HepG2 (cell line): ENCODE results near the gene PAPSS2. TPM values are rescaled to one million over a fixed set of nuclear protein-coding genes. Genes with fewer than 3 reads are reported as not detected.

Experiments used
- ATAC-seq: fragments of 200-7000 bp; cut with Tn5 transposase; 3 replicates; pipeline ENCODE4 v1.9.1; 2020; ENCODE audit warnings: mild to moderate bottlenecking, moderate library complexity
- BruUV-seq: library from RNA; stranded (reverse); fragments of 400-500 nt; replicated peaks from 2 replicates; lab custom pipeline; 2021; lab: Mats Ljungman, UMichigan
- CTCF ChIA-PET: fragments of 300-600 bp; formaldehyde crosslinking; extraction: SDS; loops from one replicate; lab custom pipeline; 2021; ENCODE audit warnings: low total read pairs, inconsistent platforms, low intra/inter-chr PET ratio; lab: Yijun Ruan, JAX
- POLR2A ChIA-PET: fragments of 350-600 bp; sonication (Branson Sonifier 250); formaldehyde crosslinking; loops from one replicate; lab custom pipeline; 2020; ENCODE audit warnings: antibody characterized with exemption, inconsistent platforms; lab: Yijun Ruan, JAX
- DNase-seq: peaks from one replicate; pipeline ENCODE4 v3.0.0-alpha.2; 2015; ENCODE audit warnings: low spot score
- FAIRE-seq: peaks from 3 replicates; lab custom pipeline; 2011; peaks lifted over from hg19 to GRCh38; lab: Jason Lieb, UNC
- H2AFZ ChIP-seq: one replicate; pipeline ENCODE4 v1.6.1; 2011; ENCODE audit warnings: low read length, inconsistent platforms
- H3K27ac ChIP-seq: fragments of 300-600 bp; 3 replicates; pipeline ENCODE4 v1.8.0; 2011; ENCODE audit warnings: mixed run types, mild to moderate bottlenecking, mixed read lengths, low read length, inconsistent platforms; ENCODE audit not compliant: insufficient read depth; ENCODE audit errors: extremely low read length
- H3K27me3 ChIP-seq, 2 experiments: fragments of 200-600 bp in 1 of 2; 2 replicates in 1 of 2; 3 replicates in 1 of 2; pipeline versions ENCODE4 v1.6.0 to v1.8.0; 2011; ENCODE audit warnings: low read length in 2 of 2, mild to moderate bottlenecking in 2 of 2, moderate library complexity in 2 of 2, inconsistent platforms in 1 of 2; ENCODE audit not compliant: insufficient read depth in 2 of 2, control insufficient read depth in 1 of 2
- H3K36me3 ChIP-seq, 2 experiments: fragments of 200-600 bp in 1 of 2; replicated peaks in 1 of 2; 2 replicates in 1 of 2; 3 replicates in 1 of 2; pipeline versions ENCODE4 v1.5.1 to v1.8.0; 2011; ENCODE audit warnings: low read length in 2 of 2, inconsistent platforms in 1 of 2; ENCODE audit not compliant: insufficient read depth in 2 of 2, control insufficient read depth in 1 of 2
- H3K4me1 ChIP-seq: 2 replicates; pipeline ENCODE4 v1.5.1; 2012; ENCODE audit warnings: low read length, inconsistent platforms; ENCODE audit not compliant: insufficient read depth
- H3K4me2 ChIP-seq: 2 replicates; pipeline ENCODE4 v1.6.0; 2011; ENCODE audit warnings: low read depth, low read length, inconsistent platforms
- H3K4me3 ChIP-seq, 3 experiments: fragments of 200-600 bp in 1 of 3; sonication (generic), shearing (Covaris generic) in 1 of 3; replicated peaks in 1 of 3; 2 replicates each; pipeline ENCODE4 v1.5.1; 2011 to 2016; ENCODE audit warnings: low read length in 3 of 3, inconsistent platforms in 2 of 3, low read depth in 2 of 3, mild to moderate bottlenecking in 2 of 3, control low read depth in 1 of 3, mixed read lengths in 1 of 3; ENCODE audit not compliant: insufficient read depth in 1 of 3
- H3K79me2 ChIP-seq: one replicate; pipeline ENCODE4 v1.6.1; 2011; ENCODE audit warnings: low read length, inconsistent platforms; ENCODE audit not compliant: insufficient read depth
- H3K9ac ChIP-seq: 2 replicates; pipeline ENCODE4 v1.6.0; 2011; ENCODE audit warnings: mild to moderate bottlenecking, low read depth, low read length, inconsistent platforms; ENCODE audit not compliant: insufficient read depth
- H3K9me3 ChIP-seq: 2 replicates; pipeline ENCODE4 v1.5.1; 2012; ENCODE audit warnings: mild to moderate bottlenecking, low read length
- H4K20me1 ChIP-seq: 2 replicates; pipeline ENCODE4 v1.6.0; 2011; ENCODE audit warnings: inconsistent platforms, mild to moderate bottlenecking, low read length, moderate library complexity; ENCODE audit not compliant: insufficient read depth
- ZNF136 ChIP-seq: sonication (generic); formaldehyde crosslinking; IDR thresholded peaks from 2 replicates; pipeline ENCODE4 v1.8.1; 2022; ENCODE audit warnings: low read depth, mild to moderate bottlenecking, moderate library complexity, missing genetic modification reagents
- ZNF737 ChIP-seq: sonication (generic); formaldehyde crosslinking; IDR thresholded peaks from 2 replicates; pipeline ENCODE4 v1.5.0; 2020; ENCODE audit warnings: missing genetic modification reagents, mild to moderate bottlenecking, borderline replicate concordance
- ZNF788 ChIP-seq: sonication (generic); formaldehyde crosslinking; IDR thresholded peaks from 2 replicates; pipeline ENCODE4 v1.5.0; 2020; ENCODE audit warnings: mild to moderate bottlenecking, missing genetic modification reagents, borderline replicate concordance
- ZNF790 ChIP-seq: sonication (generic); formaldehyde crosslinking; IDR thresholded peaks from 2 replicates; pipeline ENCODE4 v1.8.0; 2022; ENCODE audit warnings: missing genetic modification reagents, mild to moderate bottlenecking, borderline replicate concordance
- WGBS: methylation state at CpG from one replicate; pipeline ENCODE4 v1.1.6; 2017; ENCODE audit warnings: low lambda C conversion rate; 5-methylcytosine and 5-hydroxymethylcytosine counted together
- in situ Hi-C: cut with HindIII; loops from 2 replicates; pipeline ENCODE4 v1.10.0; 2017; ENCODE audit warnings: low pct_unique_long_range_greater_than_20kb; ENCODE audit not compliant: extremely low pct_ligation_motif_present
- intact Hi-C: fragments of 100-400 bp; cut with micrococcal nuclease; formaldehyde crosslinking; loops from one replicate; pipeline ENCODE4 v1.10.0; 2022; ENCODE audit not compliant: unreplicated experiment
- polyA plus RNA-seq, 8 experiments: library from polyadenylated mRNA; depleted of rRNA in 3 of 8; stranded (reverse) in 7 of 8; unstranded in 1 of 8; fragments of >200 nt; fragmentation: Illumina TruSeq in 4 of 8; extraction: Trizol in 4 of 8; gene quantifications; 2 replicates each; pipeline versions ENCODE4 v1.2.1 to v1.2.3, GENCODE V29; 2011 to 2016; ENCODE audit warnings: low read depth in 4 of 8, missing spikeins in 1 of 8, mixed read lengths in 1 of 8; ENCODE audit not compliant: insufficient read depth in 1 of 8
- total RNA-seq, 5 experiments: library from RNA; depleted of rRNA; stranded (reverse); fragments of >200 nt; fragmentation: Illumina TruSeq; extraction: Trizol; gene quantifications; 2 replicates each; pipeline ENCODE4 v1.2.3, GENCODE V29; 2016; ENCODE audit warnings: low read depth in 1 of 5

Gene PAPSS2
- total and polyA plus RNA-seq, 2 of the 13 experiments (the other 11 are each of a cell fraction or from before 2014, with no cell fraction given), result 0.11 to 0.12 TPM

GRCh38 chr10:87700031-87700796 is 40.5 kb downstream of the PAPSS2 start (continued):
- TF ChIP-seq ZNF788 (CRISPR knock-in tag), result no peak
- TF ChIP-seq ZNF790 (CRISPR knock-in tag), result no peak
- TF ChIP-seq ZNF136 (CRISPR knock-in tag), result no peak
- TF ChIP-seq, all 625 proteins: peak for 0

GRCh38 chr10:87702260-87702972 is 42.7 kb downstream of the PAPSS2 start:
- H3K4me1 ChIP-seq, result peaks cover 23% of the 10 kb centered on the region
- no TSS peak for BruUV-seq
- H3K9me3 ChIP-seq, result no peaks in the 10 kb centered on the region
- no peaks in the 10 kb centered on the region for H4K20me1 ChIP-seq
- no peak overlapping the region for H3K27ac ChIP-seq
- 49% methylated on average over 9 of the region's 9 CpGs for WGBS
- no peak overlapping the region for H2AFZ ChIP-seq
- in situ Hi-C loops, result no loop called here
- no peak overlapping the region; the same call in 1 of the 2 replicates for H3K4me2 ChIP-seq
- H3K27me3 ChIP-seq, result 0 out of 5 replicates have a peak, but pooled peaks cover 0 to 5% of the 10 kb centered on the region in 2 experiments
- peak; percentile 30; the same call in 2 of the 3 replicates for ATAC-seq
- intact Hi-C loops, result no loop called here
- H3K9ac ChIP-seq, result no peak overlapping the region
- CTCF ChIA-PET, result no interaction called here
- no peak for DNase-seq
- no peak for TF ChIP-seq ZNF737 (CRISPR knock-in tag)
- no peak overlapping the region for H3K4me3 ChIP-seq
- no peaks in the 10 kb centered on the region for H3K79me2 ChIP-seq
- no peak for FAIRE-seq
- H3K36me3 ChIP-seq, result no peaks in the 10 kb centered on the region
- POLR2A ChIA-PET, result no interaction called here
